HepG2 (cell line): ENCODE data around the gene SPRED2. TPM values are rescaled to one million over a fixed set of nuclear protein-coding genes. Genes with fewer than 3 reads are reported as not detected.

Experiments
- DNMT3B ChIP-seq: conservative IDR thresholded peaks from 2 replicates; pipeline ENCODE4 v1.6.1; 2016; ENCODE audit warnings: missing biosample characterization, control low read depth
- ELF1 ChIP-seq: sonication (generic); formaldehyde crosslinking; IDR thresholded peaks from 2 replicates; pipeline ENCODE4 v1.4.0; 2020; ENCODE audit warnings: missing genetic modification reagents
- JUN ChIP-seq: sonication (generic); formaldehyde crosslinking; IDR thresholded peaks from 2 replicates; pipeline ENCODE4 v1.4.0; 2020; ENCODE audit warnings: mild to moderate bottlenecking, missing genetic modification reagents
- KAT8 ChIP-seq: IDR thresholded peaks from 2 replicates; pipeline ENCODE4 v1.6.1; 2016; ENCODE audit warnings: missing genetic modification reagents, missing compliant biosample characterization
- KLF12 ChIP-seq: sonication (generic); formaldehyde crosslinking; IDR thresholded peaks from 2 replicates; pipeline ENCODE4 v1.4.0; 2020; ENCODE audit warnings: missing genetic modification reagents, borderline replicate concordance
- KMT2B ChIP-seq: IDR thresholded peaks from 2 replicates; pipeline ENCODE4 v1.6.1; 2016; ENCODE audit warnings: missing genetic modification reagents, missing compliant biosample characterization
- MTA1 ChIP-seq: sonication (generic); formaldehyde crosslinking; IDR thresholded peaks from 2 replicates; pipeline ENCODE4 v1.4.0; 2020; ENCODE audit warnings: missing genetic modification reagents, mild to moderate bottlenecking, borderline replicate concordance
- NFYC ChIP-seq: IDR thresholded peaks from 2 replicates; pipeline ENCODE4 v1.6.1; 2016; ENCODE audit warnings: missing genetic modification reagents, missing compliant biosample characterization
- POLR2G ChIP-seq: fragments of 200-400 bp; formaldehyde crosslinking; IDR thresholded peaks from 2 replicates; pipeline ENCODE4 v1.6.1; 2018; ENCODE audit warnings: mild to moderate bottlenecking, low read depth, low read length, moderate library complexity
- RNF2 ChIP-seq: fragments of 450-650 bp; conservative IDR thresholded peaks from 2 replicates; pipeline ENCODE4 v1.6.1; 2016; ENCODE audit warnings: low read depth
- SOX13 ChIP-seq, 3 experiments: fragments of 450-650 bp in 1 of 3; sonication (generic) in 1 of 3; formaldehyde crosslinking in 1 of 3; IDR thresholded peaks in 2 of 3; conservative IDR thresholded peaks in 1 of 3; 2 replicates each; pipeline versions ENCODE4 v1.5.0 to v1.6.1; 2016 to 2020; ENCODE audit warnings: antibody characterized with exemption in 1 of 3, mild to moderate bottlenecking in 1 of 3, missing compliant biosample characterization in 1 of 3, missing genetic modification reagents in 1 of 3, moderate library complexity in 1 of 3
- SRSF9 ChIP-seq: fragments of 200-400 bp; formaldehyde crosslinking; IDR thresholded peaks from 2 replicates; pipeline ENCODE4 v1.6.1; 2018; ENCODE audit warnings: borderline replicate concordance, mild to moderate bottlenecking, low read depth, low read length; ENCODE audit not compliant: insufficient read depth, poor library complexity, severe bottlenecking
- ZBTB3 ChIP-seq: sonication (generic); formaldehyde crosslinking; IDR thresholded peaks from 2 replicates; pipeline ENCODE4 v1.4.0; 2020; ENCODE audit warnings: low read depth, mild to moderate bottlenecking, moderate library complexity, missing genetic modification reagents, borderline replicate concordance
- ZFP36L1 ChIP-seq: sonication (generic); formaldehyde crosslinking; IDR thresholded peaks from 2 replicates; pipeline ENCODE4 v1.8.0; 2022; ENCODE audit warnings: mild to moderate bottlenecking, missing genetic modification reagents, moderate library complexity
- ZKSCAN1 ChIP-seq: fragments of 150-350 bp; IDR thresholded peaks from 2 replicates; pipeline ENCODE4 v1.6.1; 2014; ENCODE audit warnings: low read length
- ZNF441 ChIP-seq: sonication (generic); formaldehyde crosslinking; IDR thresholded peaks from 2 replicates; pipeline ENCODE4 v1.7.0; 2021; ENCODE audit warnings: missing genetic modification reagents, borderline replicate concordance
- ZNF549 ChIP-seq: sonication (generic); formaldehyde crosslinking; IDR thresholded peaks from 2 replicates; pipeline ENCODE4 v1.5.0; 2020; ENCODE audit warnings: missing genetic modification reagents
- ZNF792 ChIP-seq: IDR thresholded peaks from 2 replicates; pipeline ENCODE4 v1.6.1; 2016
- polyA plus RNA-seq, 8 experiments: library from polyadenylated mRNA; depleted of rRNA in 3 of 8; stranded (reverse) in 7 of 8; unstranded in 1 of 8; fragments of >200 nt; fragmentation: Illumina TruSeq in 4 of 8; extraction: Trizol in 4 of 8; gene quantifications; 2 replicates each; pipeline versions ENCODE4 v1.2.1 to v1.2.3, GENCODE V29; 2011 to 2016; ENCODE audit warnings: low read depth in 4 of 8, missing spikeins in 1 of 8, mixed read lengths in 1 of 8; ENCODE audit not compliant: insufficient read depth in 1 of 8
- total RNA-seq, 5 experiments: library from RNA; depleted of rRNA; stranded (reverse); fragments of >200 nt; fragmentation: Illumina TruSeq; extraction: Trizol; gene quantifications; 2 replicates each; pipeline ENCODE4 v1.2.3, GENCODE V29; 2016; ENCODE audit warnings: low read depth in 1 of 5
- TF ChIP-seq, protein P1 (sequence below): sonication (generic); formaldehyde crosslinking; conservative IDR thresholded peaks from 2 replicates; pipeline ENCODE4 v1.8.1; 2023; ENCODE audit warnings: missing genetic modification reagents
- TF ChIP-seq, protein P2 (sequence below): IDR thresholded peaks from 2 replicates; pipeline ENCODE4 v1.6.1; 2012; ENCODE audit warnings: low read length, improper control_type of control experiment
- TF ChIP-seq, protein P3 (sequence below): sonication (generic); formaldehyde crosslinking; IDR thresholded peaks from 2 replicates; pipeline ENCODE4 v1.4.0; 2020; ENCODE audit warnings: missing genetic modification reagents
- TF ChIP-seq, protein P4 (sequence below): sonication (generic); formaldehyde crosslinking; IDR thresholded peaks from 2 replicates; pipeline ENCODE4 v1.4.0; 2020; ENCODE audit warnings: missing genetic modification reagents, mild to moderate bottlenecking, borderline replicate concordance

Gene SPRED2
- total and polyA plus RNA-seq, 2 of the 13 experiments (the other 11 are each of a cell fraction or from before 2014, with no cell fraction given): 13.0 to 37.0 TPM

DNA sequence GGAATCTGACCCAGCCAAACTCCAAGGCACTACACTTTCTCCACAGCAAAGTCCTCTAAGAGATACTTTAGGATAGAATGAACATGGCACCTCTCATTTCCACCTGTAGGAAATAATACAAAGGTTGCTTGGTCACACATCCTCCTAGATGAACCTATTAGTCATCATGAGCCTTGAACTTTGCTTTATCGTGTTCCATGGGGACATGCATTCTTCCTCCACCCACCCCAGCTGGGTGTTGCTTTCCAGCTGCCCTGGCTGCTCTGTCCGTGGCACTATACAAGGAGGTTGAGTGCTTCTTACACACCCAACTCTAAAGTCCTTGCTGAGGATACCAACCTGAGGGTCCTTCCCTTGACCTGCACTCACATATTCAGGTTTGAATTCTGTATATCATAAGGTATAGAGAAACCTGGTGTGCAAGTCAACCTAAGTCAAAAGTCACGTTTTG lies 52.7 kb downstream of the SPRED2 start (continued):
- TF ChIP-seq MTA1 (CRISPR knock-in tag) (no peak), SRSF9 (no peak), ZNF549 (CRISPR knock-in tag) (no peak), POLR2G (no peak), SOX13 (IDR thresholded peaks at IDR 0.05) (no peak), SOX13 (CRISPR knock-in tag; conservative IDR thresholded peaks at IDR 0.05 in 1 of 2, IDR thresholded peaks at IDR 0.05 in 1 of 2) (peak in 1 of 2 experiments; percentile 77; a peak in 2 of 4 replicates), KAT8 (CRISPR knock-in tag) (no peak), KLF12 (CRISPR knock-in tag) (no peak), ELF1 (CRISPR knock-in tag) (no peak), KMT2B (CRISPR knock-in tag) (no peak), ZNF792 (CRISPR knock-in tag) (0 out of 2 replicates have a peak, but pooled peaks have one; percentile 69), ZKSCAN1 (no peak), DNMT3B (CRISPR knock-in tag) (no peak), NFYC (CRISPR knock-in tag) (no peak), RNF2 (no peak), ZFP36L1 (no peak), JUN (CRISPR knock-in tag) (peak; percentile 66; the same call in 1 of the 2 replicates), ZBTB3 (no peak), ZNF441 (CRISPR knock-in tag) (no peak)
- TF ChIP-seq, protein P1, sequence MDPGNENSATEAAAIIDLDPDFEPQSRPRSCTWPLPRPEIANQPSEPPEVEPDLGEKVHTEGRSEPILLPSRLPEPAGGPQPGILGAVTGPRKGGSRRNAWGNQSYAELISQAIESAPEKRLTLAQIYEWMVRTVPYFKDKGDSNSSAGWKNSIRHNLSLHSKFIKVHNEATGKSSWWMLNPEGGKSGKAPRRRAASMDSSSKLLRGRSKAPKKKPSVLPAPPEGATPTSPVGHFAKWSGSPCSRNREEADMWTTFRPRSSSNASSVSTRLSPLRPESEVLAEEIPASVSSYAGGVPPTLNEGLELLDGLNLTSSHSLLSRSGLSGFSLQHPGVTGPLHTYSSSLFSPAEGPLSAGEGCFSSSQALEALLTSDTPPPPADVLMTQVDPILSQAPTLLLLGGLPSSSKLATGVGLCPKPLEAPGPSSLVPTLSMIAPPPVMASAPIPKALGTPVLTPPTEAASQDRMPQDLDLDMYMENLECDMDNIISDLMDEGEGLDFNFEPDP (CRISPR knock-in tag): no peak
- TF ChIP-seq, protein P2, sequence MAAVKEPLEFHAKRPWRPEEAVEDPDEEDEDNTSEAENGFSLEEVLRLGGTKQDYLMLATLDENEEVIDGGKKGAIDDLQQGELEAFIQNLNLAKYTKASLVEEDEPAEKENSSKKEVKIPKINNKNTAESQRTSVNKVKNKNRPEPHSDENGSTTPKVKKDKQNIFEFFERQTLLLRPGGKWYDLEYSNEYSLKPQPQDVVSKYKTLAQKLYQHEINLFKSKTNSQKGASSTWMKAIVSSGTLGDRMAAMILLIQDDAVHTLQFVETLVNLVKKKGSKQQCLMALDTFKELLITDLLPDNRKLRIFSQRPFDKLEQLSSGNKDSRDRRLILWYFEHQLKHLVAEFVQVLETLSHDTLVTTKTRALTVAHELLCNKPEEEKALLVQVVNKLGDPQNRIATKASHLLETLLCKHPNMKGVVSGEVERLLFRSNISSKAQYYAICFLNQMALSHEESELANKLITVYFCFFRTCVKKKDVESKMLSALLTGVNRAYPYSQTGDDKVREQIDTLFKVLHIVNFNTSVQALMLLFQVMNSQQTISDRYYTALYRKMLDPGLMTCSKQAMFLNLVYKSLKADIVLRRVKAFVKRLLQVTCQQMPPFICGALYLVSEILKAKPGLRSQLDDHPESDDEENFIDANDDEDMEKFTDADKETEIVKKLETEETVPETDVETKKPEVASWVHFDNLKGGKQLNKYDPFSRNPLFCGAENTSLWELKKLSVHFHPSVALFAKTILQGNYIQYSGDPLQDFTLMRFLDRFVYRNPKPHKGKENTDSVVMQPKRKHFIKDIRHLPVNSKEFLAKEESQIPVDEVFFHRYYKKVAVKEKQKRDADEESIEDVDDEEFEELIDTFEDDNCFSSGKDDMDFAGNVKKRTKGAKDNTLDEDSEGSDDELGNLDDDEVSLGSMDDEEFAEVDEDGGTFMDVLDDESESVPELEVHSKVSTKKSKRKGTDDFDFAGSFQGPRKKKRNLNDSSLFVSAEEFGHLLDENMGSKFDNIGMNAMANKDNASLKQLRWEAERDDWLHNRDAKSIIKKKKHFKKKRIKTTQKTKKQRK: no peak
- TF ChIP-seq, protein P3, sequence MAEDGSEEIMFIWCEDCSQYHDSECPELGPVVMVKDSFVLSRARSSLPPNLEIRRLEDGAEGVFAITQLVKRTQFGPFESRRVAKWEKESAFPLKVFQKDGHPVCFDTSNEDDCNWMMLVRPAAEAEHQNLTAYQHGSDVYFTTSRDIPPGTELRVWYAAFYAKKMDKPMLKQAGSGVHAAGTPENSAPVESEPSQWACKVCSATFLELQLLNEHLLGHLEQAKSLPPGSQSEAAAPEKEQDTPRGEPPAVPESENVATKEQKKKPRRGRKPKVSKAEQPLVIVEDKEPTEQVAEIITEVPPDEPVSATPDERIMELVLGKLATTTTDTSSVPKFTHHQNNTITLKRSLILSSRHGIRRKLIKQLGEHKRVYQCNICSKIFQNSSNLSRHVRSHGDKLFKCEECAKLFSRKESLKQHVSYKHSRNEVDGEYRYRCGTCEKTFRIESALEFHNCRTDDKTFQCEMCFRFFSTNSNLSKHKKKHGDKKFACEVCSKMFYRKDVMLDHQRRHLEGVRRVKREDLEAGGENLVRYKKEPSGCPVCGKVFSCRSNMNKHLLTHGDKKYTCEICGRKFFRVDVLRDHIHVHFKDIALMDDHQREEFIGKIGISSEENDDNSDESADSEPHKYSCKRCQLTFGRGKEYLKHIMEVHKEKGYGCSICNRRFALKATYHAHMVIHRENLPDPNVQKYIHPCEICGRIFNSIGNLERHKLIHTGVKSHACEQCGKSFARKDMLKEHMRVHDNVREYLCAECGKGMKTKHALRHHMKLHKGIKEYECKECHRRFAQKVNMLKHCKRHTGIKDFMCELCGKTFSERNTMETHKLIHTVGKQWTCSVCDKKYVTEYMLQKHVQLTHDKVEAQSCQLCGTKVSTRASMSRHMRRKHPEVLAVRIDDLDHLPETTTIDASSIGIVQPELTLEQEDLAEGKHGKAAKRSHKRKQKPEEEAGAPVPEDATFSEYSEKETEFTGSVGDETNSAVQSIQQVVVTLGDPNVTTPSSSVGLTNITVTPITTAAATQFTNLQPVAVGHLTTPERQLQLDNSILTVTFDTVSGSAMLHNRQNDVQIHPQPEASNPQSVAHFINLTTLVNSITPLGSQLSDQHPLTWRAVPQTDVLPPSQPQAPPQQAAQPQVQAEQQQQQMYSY (CRISPR knock-in tag): no peak
- TF ChIP-seq, protein P4, sequence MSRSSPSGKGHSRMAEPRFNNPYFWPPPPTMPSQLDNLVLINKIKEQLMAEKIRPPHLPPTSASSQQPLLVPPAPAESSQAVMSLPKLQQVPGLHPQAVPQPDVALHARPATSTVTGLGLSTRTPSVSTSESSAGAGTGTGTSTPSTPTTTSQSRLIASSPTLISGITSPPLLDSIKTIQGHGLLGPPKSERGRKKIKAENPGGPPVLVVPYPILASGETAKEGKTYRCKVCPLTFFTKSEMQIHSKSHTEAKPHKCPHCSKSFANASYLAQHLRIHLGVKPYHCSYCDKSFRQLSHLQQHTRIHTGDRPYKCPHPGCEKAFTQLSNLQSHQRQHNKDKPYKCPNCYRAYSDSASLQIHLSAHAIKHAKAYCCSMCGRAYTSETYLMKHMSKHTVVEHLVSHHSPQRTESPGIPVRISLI: no peak
